Activated naive CD4-positive, alpha-beta T cell treated with anti-CD3 and anti-CD28 coated beads, Interleukin-2, amount 10 ng/mL, durations not matched to agents 7 days and 5 days (primary cell): ENCODE data around the gene DLG5.

Experiments used
- CTCF ChIA-PET: fragments of 350-600 bp; sonication (Branson Sonifier 250); formaldehyde crosslinking; loops from one replicate; lab custom pipeline; 2021; ENCODE audit warnings: antibody characterized with exemption; lab: Charles Lee
- DNase-seq: peaks from one replicate; pipeline ENCODE4 v3.0.0-alpha.2; 2020
- H3K27ac Mint-ChIP-seq: one replicate; pipeline ENCODE4 v1.8.0; 2021; ENCODE audit warnings: mild to moderate bottlenecking, moderate library complexity, mixed read lengths
- H3K27me3 Mint-ChIP-seq: one replicate; pipeline ENCODE4 v1.8.0; 2021; ENCODE audit warnings: mild to moderate bottlenecking, mixed read lengths
- H3K36me3 Mint-ChIP-seq: one replicate; pipeline ENCODE4 v1.8.0; 2021; ENCODE audit warnings: mixed read lengths
- H3K4me1 Mint-ChIP-seq: one replicate; pipeline ENCODE4 v1.8.0; 2021; ENCODE audit warnings: mixed read lengths
- H3K4me3 Mint-ChIP-seq: one replicate; pipeline ENCODE4 v1.8.0; 2021; ENCODE audit warnings: mild to moderate bottlenecking, moderate library complexity, mixed read lengths
- H3K9me3 Mint-ChIP-seq: one replicate; pipeline ENCODE4 v1.8.0; 2021; ENCODE audit warnings: mixed read lengths

The DLG5 gene

DNA sequence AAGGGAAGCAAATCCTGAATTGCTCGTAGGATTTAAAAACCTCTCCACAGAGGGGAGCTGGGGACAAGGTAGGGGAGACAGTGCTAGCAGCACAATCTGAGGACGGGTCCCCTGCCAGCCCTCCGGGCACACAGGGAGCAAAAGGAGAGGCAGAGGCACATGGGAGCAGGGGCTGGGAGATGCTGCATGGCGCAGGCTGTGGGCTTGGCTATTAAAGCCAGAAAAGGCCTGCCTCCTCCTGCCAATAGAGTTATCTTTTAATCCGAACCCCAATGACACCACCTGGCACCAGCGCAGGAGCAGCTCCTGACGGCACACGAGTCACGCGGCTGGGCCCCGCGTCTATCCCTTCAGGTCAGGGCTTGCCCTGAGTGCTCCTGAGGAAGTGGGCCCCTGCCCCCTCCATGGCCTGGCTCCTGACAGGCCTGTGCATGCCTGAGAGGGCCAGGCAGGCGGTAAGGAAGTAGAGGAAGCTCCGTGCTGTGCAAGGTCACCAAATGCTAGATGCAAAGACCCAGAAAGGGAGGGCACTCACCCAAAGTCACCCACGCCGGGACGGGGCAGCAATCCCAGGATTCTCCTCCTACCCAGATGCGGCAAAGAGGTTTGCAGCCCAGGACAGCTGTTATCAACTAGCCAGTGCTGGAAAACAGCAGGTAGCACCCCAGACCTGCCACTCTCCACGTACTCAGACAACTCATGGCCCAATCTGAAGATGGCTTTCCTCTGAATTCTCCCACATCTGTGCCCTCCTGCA is 28.1 kb downstream of the DLG5 start:
- no peaks in the 10 kb centered on the region for H3K36me3 Mint-ChIP-seq
- H3K4me3 Mint-ChIP-seq: no peak overlapping the region
- CTCF ChIA-PET: no interaction called here
- no peaks in the 10 kb centered on the region for H3K4me1 Mint-ChIP-seq
- peaks cover 34% of the 10 kb centered on the region for H3K27me3 Mint-ChIP-seq
- no peak overlapping the region for H3K27ac Mint-ChIP-seq
- no peaks in the 10 kb centered on the region for H3K9me3 Mint-ChIP-seq
- DNase-seq: no peak

DNA sequence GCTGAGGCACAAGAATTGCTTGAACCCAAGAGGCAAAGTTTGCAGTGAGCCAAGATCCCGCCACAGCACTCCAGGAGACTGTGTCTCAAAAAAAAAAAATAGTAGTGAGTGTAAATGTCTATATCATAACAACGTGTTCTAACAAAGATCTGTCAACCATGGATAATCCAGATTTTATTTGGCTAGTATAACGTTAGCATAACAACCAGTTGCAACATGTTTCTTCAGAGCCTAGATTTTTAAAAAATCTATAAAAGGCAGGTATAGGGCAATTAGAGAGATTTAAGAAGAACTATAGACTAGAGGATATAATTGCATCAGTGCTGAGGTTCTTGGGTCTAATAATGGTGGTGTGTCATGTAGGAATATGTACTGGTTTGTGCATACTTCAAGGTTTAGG is 30.5 kb downstream of the DLG5 start:
- no peaks in the 10 kb centered on the region for H3K4me1 Mint-ChIP-seq
- H3K27ac Mint-ChIP-seq: no peak overlapping the region

GRCh38 chr10:77894058-77894457 is 32.5 kb downstream of the DLG5 start:
- Mint-ChIP-seq H3K27me3 (peaks cover 29% of the 10 kb centered on the region), H3K4me1 (no peaks in the 10 kb centered on the region), H3K36me3 (no peaks in the 10 kb centered on the region), H3K9me3 (no peaks in the 10 kb centered on the region), H3K27ac (no peak overlapping the region), H3K4me3 (no peak overlapping the region)
- CTCF ChIA-PET: no interaction called here
- DNase-seq: no peak

More for the DNA sequence above, 30.5 kb downstream of the DLG5 start:
- Mint-ChIP-seq H3K36me3 (no peaks in the 10 kb centered on the region), H3K27me3 (peaks cover 35% of the 10 kb centered on the region), H3K9me3 (no peaks in the 10 kb centered on the region), H3K4me3 (no peak overlapping the region)
- CTCF ChIA-PET: no interaction called here
- DNase-seq: no peak

DNA sequence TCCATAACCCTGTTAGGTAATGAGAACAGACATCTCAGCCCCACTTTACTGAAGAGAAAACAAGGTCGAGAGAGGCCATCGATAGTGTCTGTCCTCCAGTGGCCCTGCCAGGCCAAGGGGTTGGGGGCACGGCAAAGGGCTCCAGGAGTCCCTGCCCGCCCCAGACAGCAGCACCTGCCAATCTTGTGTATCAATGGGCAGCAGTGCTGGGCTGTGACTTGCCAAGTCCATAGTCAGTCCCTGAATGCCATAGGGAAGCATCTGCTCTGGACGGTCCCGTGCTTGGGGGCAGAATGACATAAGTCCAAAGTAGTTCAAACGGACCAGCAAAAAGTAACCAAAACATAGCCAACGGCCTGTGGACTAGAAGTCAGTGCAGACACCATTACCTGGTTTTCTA is 33.2 kb downstream of the DLG5 start:
- Mint-ChIP-seq H3K4me1 (no peaks in the 10 kb centered on the region), H3K27ac (no peak overlapping the region), H3K27me3 (peaks cover 23% of the 10 kb centered on the region), H3K36me3 (no peaks in the 10 kb centered on the region), H3K9me3 (no peaks in the 10 kb centered on the region), H3K4me3 (no peak overlapping the region)
- CTCF ChIA-PET: no interaction called here
- no peak for DNase-seq

GRCh38 chr10:77892761-77893160 is 33.8 kb downstream of the DLG5 start:
- no peaks in the 10 kb centered on the region for H3K4me1 Mint-ChIP-seq
- H3K36me3 Mint-ChIP-seq: no peaks in the 10 kb centered on the region
- DNase-seq: no peak
- H3K27me3 Mint-ChIP-seq: peaks cover 17% of the 10 kb centered on the region
- H3K27ac Mint-ChIP-seq: no peak overlapping the region
- H3K4me3 Mint-ChIP-seq: no peak overlapping the region
- CTCF ChIA-PET: no interaction called here
- no peaks in the 10 kb centered on the region for H3K9me3 Mint-ChIP-seq

GRCh38 chr10:77892021-77892739 is 34.4 kb downstream of the DLG5 start:
- Mint-ChIP-seq H3K27ac (no peak overlapping the region), H3K4me3 (no peak overlapping the region), H3K27me3 (peaks cover 16% of the 10 kb centered on the region), H3K4me1 (no peaks in the 10 kb centered on the region), H3K36me3 (no peaks in the 10 kb centered on the region), H3K9me3 (no peaks in the 10 kb centered on the region)
- no peak for DNase-seq
- CTCF ChIA-PET: interaction anchor here (0.5 kb wide), 1 partner anchor 182 kb away, joined by 3 read pairs; no protein-coding TSS in a partner anchor

DNA sequence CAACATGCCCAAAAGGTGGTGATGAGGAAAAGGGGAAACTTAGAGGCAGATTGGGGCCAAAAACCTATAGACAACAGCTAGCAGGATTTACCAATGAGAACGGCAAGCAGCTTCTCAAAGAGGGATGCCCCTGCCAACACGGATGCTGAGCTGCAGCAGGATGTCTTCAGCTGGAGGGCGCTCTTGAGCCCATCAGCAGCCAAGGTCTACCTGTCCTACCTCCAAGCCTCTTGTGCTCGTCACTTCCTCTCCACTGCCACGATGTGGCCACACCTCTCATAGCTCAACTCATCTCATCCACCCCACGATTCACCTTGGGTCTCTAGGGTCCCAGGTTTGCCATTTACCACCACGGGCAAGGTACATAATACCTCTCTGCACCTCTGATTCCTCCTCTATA is 36.5 kb downstream of the DLG5 start:
- no peaks in the 10 kb centered on the region for H3K36me3 Mint-ChIP-seq
- no peaks in the 10 kb centered on the region for H3K9me3 Mint-ChIP-seq
- H3K27me3 Mint-ChIP-seq: peaks cover 14% of the 10 kb centered on the region
- no peak for DNase-seq
- no peak overlapping the region for H3K4me3 Mint-ChIP-seq
- H3K27ac Mint-ChIP-seq: no peak overlapping the region
- no peaks in the 10 kb centered on the region for H3K4me1 Mint-ChIP-seq
- CTCF ChIA-PET: interaction anchor here (1.7 kb wide), 1 partner anchor 17 kb away, joined by 3 read pairs; no protein-coding TSS in a partner anchor

DNA sequence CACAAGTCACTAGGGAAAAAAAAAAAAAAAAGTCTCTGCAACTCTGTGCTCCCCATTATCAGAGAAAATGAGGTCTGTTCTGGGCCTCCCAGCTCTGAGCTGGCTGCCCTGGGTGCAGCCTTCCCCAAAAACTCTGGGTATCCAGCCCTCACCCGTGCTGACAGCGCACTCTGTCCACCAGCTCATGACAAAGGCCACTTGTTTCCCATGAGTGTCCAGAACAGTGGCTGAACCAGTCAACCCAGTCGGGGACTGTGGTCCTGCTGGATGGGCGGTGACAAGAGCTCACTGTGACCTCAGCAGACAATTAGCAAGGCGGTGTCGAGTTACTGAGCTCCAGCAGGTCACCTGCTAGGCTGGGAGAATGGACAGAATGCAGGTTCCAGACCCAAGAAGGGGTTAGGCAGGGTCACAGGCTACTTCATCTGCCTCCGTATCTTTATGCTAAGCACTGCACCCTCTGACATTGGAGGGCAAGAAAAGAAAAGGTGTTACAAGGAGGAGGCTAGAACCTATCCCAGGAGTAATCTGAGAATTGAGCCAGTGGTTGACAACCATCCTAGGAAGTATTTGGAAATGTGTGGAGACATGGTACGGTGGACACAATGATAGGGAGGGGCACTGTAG is 37.2 kb downstream of the DLG5 start:
- no peaks in the 10 kb centered on the region for H3K4me1 Mint-ChIP-seq
- no peaks in the 10 kb centered on the region for H3K9me3 Mint-ChIP-seq
- peaks cover 7% of the 10 kb centered on the region for H3K27me3 Mint-ChIP-seq
- H3K27ac Mint-ChIP-seq: no peak overlapping the region
- DNase-seq: no peak
- H3K36me3 Mint-ChIP-seq: no peaks in the 10 kb centered on the region
- CTCF ChIA-PET: no interaction called here
- H3K4me3 Mint-ChIP-seq: no peak overlapping the region

- Mint-ChIP-seq H3K9me3 (no peaks in the 10 kb centered on the region), H3K36me3 (no peaks in the 10 kb centered on the region), H3K27ac (no peak overlapping the region), H3K4me3 (no peak overlapping the region), H3K4me1 (no peaks in the 10 kb centered on the region), H3K27me3 (peaks cover 11% of the 10 kb centered on the region)
- DNase-seq: no peak
- CTCF ChIA-PET: no interaction called here
These were observed 38.2 kb downstream of the DLG5 start for GRCh38 chr10:77888356-77888703.

DNA sequence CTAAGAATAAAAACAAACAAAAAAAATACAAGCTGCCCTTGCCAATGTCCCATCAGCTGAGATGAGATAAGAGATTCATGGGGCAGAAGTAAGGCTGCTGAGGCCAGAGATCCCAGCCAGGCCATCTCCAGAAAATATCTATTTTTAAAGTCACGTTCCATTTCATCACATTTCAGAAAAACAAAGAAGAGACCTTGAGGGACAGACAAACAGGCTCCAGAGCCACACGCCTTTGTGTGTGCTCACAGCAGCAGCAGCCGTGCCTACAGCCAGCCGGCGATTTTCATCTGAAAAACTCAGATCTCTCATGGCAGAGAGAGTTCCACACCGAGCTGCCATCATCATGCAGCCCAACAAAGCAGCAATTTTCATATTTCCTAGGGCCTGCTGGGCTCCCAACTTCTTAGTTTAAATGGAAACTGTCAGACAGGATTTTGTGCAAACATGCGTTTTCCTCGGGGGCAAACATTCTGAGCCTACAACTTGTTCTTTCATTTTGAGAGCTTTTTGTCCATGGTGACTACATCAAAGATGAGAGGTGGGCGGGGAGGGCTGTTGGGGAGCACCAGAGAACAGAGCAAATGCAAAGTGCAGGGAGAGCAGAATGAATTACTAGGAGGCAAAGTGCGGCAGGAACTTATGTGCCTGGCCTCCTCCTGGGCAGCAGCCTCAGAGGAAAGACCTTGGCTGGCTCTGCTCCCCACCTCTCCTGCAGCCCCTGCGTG is 38.8 kb downstream of the DLG5 start:
- H3K27ac Mint-ChIP-seq: no peak overlapping the region
- H3K4me3 Mint-ChIP-seq: no peak overlapping the region
- peaks cover 15% of the 10 kb centered on the region for H3K27me3 Mint-ChIP-seq
- no peaks in the 10 kb centered on the region for H3K4me1 Mint-ChIP-seq
- DNase-seq: no peak
- no peaks in the 10 kb centered on the region for H3K9me3 Mint-ChIP-seq
- H3K36me3 Mint-ChIP-seq: no peaks in the 10 kb centered on the region
- CTCF ChIA-PET: interaction anchor here (0.7 kb wide), 1 partner anchor 25 kb away, joined by 4 read pairs; no protein-coding TSS in a partner anchor

- H3K4me3 Mint-ChIP-seq: no peak overlapping the region
These were observed 39.7 kb downstream of the DLG5 start for GRCh38 chr10:77886795-77887355.

DNA sequence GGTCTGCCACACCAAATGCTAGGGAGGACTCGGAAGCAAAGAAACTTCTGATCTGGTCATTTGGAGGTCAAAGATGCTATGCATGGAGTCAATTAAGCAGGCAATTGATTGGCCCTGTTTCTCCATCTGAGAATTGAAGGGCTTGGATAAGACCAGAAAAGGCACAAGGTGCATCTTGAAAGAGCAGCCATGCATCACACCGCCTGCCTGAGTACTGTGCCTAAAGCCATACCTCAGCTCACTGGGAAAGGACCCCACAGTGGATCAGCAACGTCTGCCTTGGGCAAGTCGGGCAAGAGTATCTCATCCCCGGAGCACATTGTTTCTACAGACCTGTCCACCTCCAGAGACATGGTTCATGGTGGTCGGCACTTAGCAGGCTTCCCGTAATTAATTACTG is 42.4 kb downstream of the DLG5 start:
- CTCF ChIA-PET: interaction anchor here (0.8 kb wide), 1 partner anchor 35 kb away, joined by 3 read pairs; no protein-coding TSS in a partner anchor
- no peak for DNase-seq
- no peaks in the 10 kb centered on the region for H3K9me3 Mint-ChIP-seq
- peaks cover 11% of the 10 kb centered on the region for H3K27me3 Mint-ChIP-seq
- no peak overlapping the region for H3K4me3 Mint-ChIP-seq
- no peaks in the 10 kb centered on the region for H3K36me3 Mint-ChIP-seq
- H3K4me1 Mint-ChIP-seq: no peaks in the 10 kb centered on the region
- H3K27ac Mint-ChIP-seq: no peak overlapping the region

More at GRCh38 chr10:77886795-77887355, 39.7 kb downstream of the DLG5 start:
- H3K4me1 Mint-ChIP-seq: no peaks in the 10 kb centered on the region
- DNase-seq: no peak
- H3K27ac Mint-ChIP-seq: no peak overlapping the region
- CTCF ChIA-PET: no interaction called here
- H3K9me3 Mint-ChIP-seq: no peaks in the 10 kb centered on the region
- H3K36me3 Mint-ChIP-seq: no peaks in the 10 kb centered on the region
- H3K27me3 Mint-ChIP-seq: peaks cover 15% of the 10 kb centered on the region

- H3K4me3 Mint-ChIP-seq: no peak overlapping the region
- H3K9me3 Mint-ChIP-seq: no peaks in the 10 kb centered on the region
- DNase-seq: no peak
- H3K4me1 Mint-ChIP-seq: peaks cover 3% of the 10 kb centered on the region
- no peak overlapping the region for H3K27ac Mint-ChIP-seq
- H3K36me3 Mint-ChIP-seq: no peaks in the 10 kb centered on the region
- H3K27me3 Mint-ChIP-seq: peaks cover 32% of the 10 kb centered on the region
- CTCF ChIA-PET: no interaction called here
These were observed 44.9 kb downstream of the DLG5 start for GRCh38 chr10:77881636-77882035.

- Mint-ChIP-seq H3K27ac (no peak overlapping the region), H3K4me1 (peaks cover 3% of the 10 kb centered on the region), H3K4me3 (no peak overlapping the region), H3K27me3 (peaks cover 30% of the 10 kb centered on the region), H3K9me3 (no peaks in the 10 kb centered on the region), H3K36me3 (no peaks in the 10 kb centered on the region)
- DNase-seq: no peak
- CTCF ChIA-PET: no interaction called here
These were observed 45.3 kb downstream of the DLG5 start for GRCh38 chr10:77881222-77881621.
